Erythroblast (primary cell): ENCODE data around the gene TMEM87A.

Source experiments
- GATA1 ChIP-seq: IDR thresholded peaks from 2 replicates; pipeline ENCODE4 v1.6.1; 2011; ENCODE audit warnings: low read depth, mild to moderate bottlenecking, control low read depth, low read length, moderate library complexity
- POLR2A ChIP-seq: IDR thresholded peaks from 2 replicates; pipeline ENCODE4 v1.6.1; 2011; ENCODE audit warnings: mild to moderate bottlenecking, low read length

DNA sequence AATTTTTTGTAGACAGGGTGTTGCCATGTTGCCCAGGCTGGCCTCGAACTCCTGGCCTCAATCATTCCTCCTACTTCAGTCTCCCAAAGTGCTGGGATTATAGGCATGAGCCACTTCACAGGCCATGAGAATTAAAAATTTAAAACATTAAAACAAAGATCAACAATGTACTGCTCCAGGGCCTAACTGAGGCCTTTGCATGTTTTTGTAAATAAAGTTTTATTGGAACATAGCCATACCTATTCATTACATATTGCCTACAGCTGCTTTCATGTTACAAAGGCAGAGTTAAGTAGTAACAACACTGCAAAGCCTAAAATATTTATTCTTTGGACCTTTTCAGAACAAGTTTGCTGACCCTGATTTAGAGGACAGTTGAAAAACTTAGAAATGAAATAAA lies 74.7 kb downstream of the TMEM87A start:
- TF ChIP-seq POLR2A, result no peak
- no peak for TF ChIP-seq GATA1
